Activated B cell treated with CpG ODN at 0.5 μM for 24 hours (primary cell): Measurements from ENCODE around the gene LAMA5. TPM values are rescaled to one million over a fixed set of nuclear protein-coding genes. Genes with fewer than 3 reads are reported as not detected.

Experiments
- ATAC-seq: fragments of 200-7000 bp; cut with Tn5 transposase; one replicate; pipeline ENCODE4 v1.10.0; 2021; ENCODE audit warnings: low read depth, mild to moderate bottlenecking, moderate library complexity
- CTCF ChIA-PET: fragments of 350-600 bp; sonication (Branson Sonifier 250); formaldehyde crosslinking; loops from one replicate; lab custom pipeline; 2021; ENCODE audit warnings: antibody characterized with exemption; lab: Charles Lee
- POLR2A ChIA-PET: fragments of 350-600 bp; sonication (Branson Sonifier 250); formaldehyde crosslinking; loops from one replicate; lab custom pipeline; 2021; ENCODE audit warnings: antibody characterized with exemption; lab: Charles Lee
- DNase-seq: peaks from one replicate; pipeline ENCODE4 v3.0.0; 2022
- H3K27ac Mint-ChIP-seq: one replicate; pipeline ENCODE4 v1.8.0; 2020; ENCODE audit warnings: mixed read lengths
- H3K27me3 Mint-ChIP-seq: one replicate; pipeline ENCODE4 v1.8.0; 2021; ENCODE audit warnings: mixed read lengths
- H3K36me3 Mint-ChIP-seq: one replicate; pipeline ENCODE4 v1.8.0; 2021; ENCODE audit warnings: low read depth, mixed read lengths
- H3K4me1 Mint-ChIP-seq: one replicate; pipeline ENCODE4 v1.8.0; 2021; ENCODE audit warnings: mixed read lengths
- H3K4me3 Mint-ChIP-seq: one replicate; pipeline ENCODE4 v1.8.0; 2020; ENCODE audit warnings: mild to moderate bottlenecking, mixed read lengths
- H3K9me3 Mint-ChIP-seq: one replicate; pipeline ENCODE4 v1.8.0; 2020; ENCODE audit warnings: mixed read lengths
- intact Hi-C: fragments of 100-400 bp; cut with micrococcal nuclease; formaldehyde crosslinking; loops from one replicate; pipeline ENCODE4 v1.15.1; 2024
- total RNA-seq: library from RNA; stranded (reverse); gene quantifications from 2 replicates; pipeline ENCODE4 v1.2.3, GENCODE V29; 2022
- TF ChIP-seq, protein P1 (sequence below): fragments of 200-600 bp; IDR thresholded peaks from one replicate; pipeline ENCODE4 v1.8.0; 2022; ENCODE audit warnings: antibody characterized with exemption, mild to moderate bottlenecking

The LAMA5 gene
- total RNA-seq, 1 donor from 2014 or later = 24.8 TPM

DNA sequence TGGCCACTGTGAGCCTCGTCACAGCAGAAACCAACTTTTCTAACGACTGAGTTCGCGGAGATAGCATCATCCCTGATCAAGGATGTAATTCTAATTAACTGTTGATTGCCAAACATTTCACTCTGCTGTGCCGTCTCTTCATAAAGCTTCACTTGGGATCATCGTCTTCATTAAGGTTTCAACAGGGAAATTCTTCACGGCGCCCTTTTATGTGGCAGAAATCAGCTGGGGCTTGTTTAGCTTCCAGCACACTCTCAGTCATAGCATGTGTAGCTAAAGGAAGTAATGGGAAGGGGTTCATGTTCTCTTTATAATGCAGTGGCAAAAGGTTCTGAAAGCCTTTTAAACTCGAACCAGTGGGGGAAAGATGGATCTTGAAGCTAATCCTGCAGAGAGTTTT is 73.2 kb downstream of the LAMA5 start:
- ATAC-seq (no peak), DNase-seq (no peak)
- Mint-ChIP-seq H3K9me3 (no peaks in the 10 kb centered on the region), H3K4me1 (peaks cover 41% of the 10 kb centered on the region), H3K36me3 (peaks cover 50% of the 10 kb centered on the region), H3K4me3 (no peak overlapping the region), H3K27ac (peak overlapping the region; percentile 27), H3K27me3 (no peaks in the 10 kb centered on the region)
- CTCF ChIA-PET = no interaction called here
- intact Hi-C loops = loop anchor here (2.0 kb wide), 1 partner anchor 279 kb away; no protein-coding TSS in a partner anchor
- TF ChIP-seq, protein P1, sequence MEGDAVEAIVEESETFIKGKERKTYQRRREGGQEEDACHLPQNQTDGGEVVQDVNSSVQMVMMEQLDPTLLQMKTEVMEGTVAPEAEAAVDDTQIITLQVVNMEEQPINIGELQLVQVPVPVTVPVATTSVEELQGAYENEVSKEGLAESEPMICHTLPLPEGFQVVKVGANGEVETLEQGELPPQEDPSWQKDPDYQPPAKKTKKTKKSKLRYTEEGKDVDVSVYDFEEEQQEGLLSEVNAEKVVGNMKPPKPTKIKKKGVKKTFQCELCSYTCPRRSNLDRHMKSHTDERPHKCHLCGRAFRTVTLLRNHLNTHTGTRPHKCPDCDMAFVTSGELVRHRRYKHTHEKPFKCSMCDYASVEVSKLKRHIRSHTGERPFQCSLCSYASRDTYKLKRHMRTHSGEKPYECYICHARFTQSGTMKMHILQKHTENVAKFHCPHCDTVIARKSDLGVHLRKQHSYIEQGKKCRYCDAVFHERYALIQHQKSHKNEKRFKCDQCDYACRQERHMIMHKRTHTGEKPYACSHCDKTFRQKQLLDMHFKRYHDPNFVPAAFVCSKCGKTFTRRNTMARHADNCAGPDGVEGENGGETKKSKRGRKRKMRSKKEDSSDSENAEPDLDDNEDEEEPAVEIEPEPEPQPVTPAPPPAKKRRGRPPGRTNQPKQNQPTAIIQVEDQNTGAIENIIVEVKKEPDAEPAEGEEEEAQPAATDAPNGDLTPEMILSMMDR = no peak
- POLR2A ChIA-PET = no interaction called here

DNA sequence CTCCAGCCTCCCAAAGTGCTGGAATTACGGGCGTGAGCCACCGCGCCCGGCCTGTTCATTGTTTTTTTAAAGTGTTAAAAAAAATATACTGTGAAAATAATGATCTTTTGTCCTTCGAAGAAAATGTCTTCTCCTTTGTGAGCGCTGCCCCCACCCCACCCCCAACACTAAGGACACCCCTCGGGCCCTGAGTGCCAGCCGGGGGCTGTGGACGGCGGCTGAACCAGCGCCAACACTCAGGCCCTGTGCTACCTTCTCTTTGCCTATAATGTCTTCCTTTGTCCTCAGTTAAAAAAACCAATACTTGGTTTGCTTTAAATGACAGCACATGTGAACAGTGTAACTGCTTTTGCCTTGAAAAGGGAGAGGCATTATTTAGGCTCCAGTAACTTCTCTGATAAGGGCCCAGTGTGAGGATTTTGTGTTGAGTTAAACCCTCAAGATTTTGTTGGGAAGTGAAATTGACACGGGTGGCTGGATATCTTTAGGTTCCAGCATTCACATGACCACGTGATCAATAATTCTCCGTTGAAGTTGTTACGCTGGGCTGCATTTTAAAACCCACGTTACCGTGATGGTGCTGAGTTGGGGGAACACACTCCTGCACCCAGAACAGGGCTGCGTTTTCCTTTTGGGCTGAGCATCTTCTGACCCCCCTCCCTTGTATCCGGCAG is 73.9 kb downstream of the LAMA5 start:
- DNase-seq (no peak), ATAC-seq (no peak)
- Mint-ChIP-seq H3K27me3 (no peaks in the 10 kb centered on the region), H3K4me1 (peaks cover 41% of the 10 kb centered on the region), H3K27ac (peak overlapping the region; percentile 27), H3K9me3 (no peaks in the 10 kb centered on the region), H3K36me3 (peaks cover 54% of the 10 kb centered on the region), H3K4me3 (no peak overlapping the region)
- POLR2A ChIA-PET = no interaction called here
- CTCF ChIA-PET = no interaction called here
- intact Hi-C loops = no loop called here
- TF ChIP-seq, protein P1 = no peak

DNA sequence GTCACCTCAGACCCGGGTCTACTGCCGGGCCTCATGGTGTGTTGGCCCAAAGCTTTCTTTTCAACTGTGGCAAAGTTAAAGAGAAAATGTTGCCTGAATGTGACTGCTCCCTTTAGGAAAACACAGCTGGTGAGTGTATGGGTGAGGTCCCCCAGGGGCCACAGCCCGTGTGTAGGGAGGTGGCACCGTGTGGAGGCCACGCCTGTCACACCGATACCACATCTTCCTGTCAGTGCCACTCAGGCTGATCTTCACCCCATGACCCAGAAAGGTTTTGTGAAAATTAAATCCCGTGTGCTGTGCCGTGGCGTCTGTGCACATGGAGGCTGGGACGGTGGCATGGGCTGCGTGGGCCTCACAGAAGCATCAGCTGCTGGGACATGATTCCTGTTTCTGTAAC is 75.0 kb downstream of the LAMA5 start:
- Mint-ChIP-seq H3K27me3 (no peaks in the 10 kb centered on the region), H3K27ac (peak overlapping the region; percentile 65), H3K36me3 (peaks cover 62% of the 10 kb centered on the region), H3K4me3 (peak overlapping the region; percentile 7), H3K4me1 (peaks cover 41% of the 10 kb centered on the region), H3K9me3 (no peaks in the 10 kb centered on the region)
- intact Hi-C loops = no loop called here
- peak; percentile 73 for ATAC-seq
- no peak for DNase-seq
- POLR2A ChIA-PET = no interaction called here
- CTCF ChIA-PET = no interaction called here
- TF ChIP-seq, protein P1 = no peak

DNA sequence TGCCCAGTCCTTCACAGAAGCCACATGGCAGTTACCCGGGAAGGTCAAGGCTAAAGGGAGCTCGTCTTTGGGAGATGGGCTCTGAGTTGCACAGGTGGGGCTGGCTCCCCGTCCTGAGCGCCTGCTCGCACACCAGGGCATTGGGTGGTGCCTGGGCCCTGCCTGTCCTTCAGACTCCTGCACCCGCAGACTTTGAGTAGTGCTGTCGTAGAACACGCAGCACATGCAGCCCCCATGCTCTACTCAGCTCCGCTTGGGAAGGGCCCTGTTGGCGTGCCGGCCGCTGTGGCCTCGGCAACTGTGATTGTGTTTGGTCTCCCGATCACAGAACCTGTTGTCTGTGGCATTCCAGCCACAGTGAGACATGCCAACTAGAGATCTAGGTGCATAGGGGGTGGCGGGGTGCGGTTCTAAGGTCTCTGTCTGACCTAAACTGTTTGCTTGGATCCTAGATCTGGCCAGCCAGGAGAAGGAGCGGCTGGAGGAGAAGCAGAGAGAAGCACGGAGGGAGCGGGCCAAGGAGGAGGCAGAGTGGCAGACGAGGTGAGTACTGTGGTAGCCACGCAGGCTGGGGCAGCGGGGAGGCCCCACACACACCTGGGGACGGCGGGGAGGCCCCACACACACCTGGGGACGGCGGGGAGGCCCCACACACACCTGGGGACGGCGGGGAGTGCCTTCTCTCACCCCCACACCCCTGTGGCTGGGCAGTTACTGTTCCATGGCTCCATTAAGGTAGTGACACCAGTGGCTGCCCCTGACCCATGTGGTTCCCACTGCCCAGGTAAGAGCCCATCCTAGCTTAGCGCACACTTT is 75.7 kb downstream of the LAMA5 start:
- H3K9me3 Mint-ChIP-seq = no peaks in the 10 kb centered on the region
- DNase-seq = no peak
- POLR2A ChIA-PET = no interaction called here
- intact Hi-C loops = no loop called here
- no peak for ATAC-seq
- peaks cover 38% of the 10 kb centered on the region for H3K4me1 Mint-ChIP-seq
- no peaks in the 10 kb centered on the region for H3K27me3 Mint-ChIP-seq
- no peak overlapping the region for H3K4me3 Mint-ChIP-seq
- CTCF ChIA-PET = no interaction called here
- peaks cover 64% of the 10 kb centered on the region for H3K36me3 Mint-ChIP-seq
- TF ChIP-seq, protein P1 = no peak
- H3K27ac Mint-ChIP-seq = no peak overlapping the region

DNA sequence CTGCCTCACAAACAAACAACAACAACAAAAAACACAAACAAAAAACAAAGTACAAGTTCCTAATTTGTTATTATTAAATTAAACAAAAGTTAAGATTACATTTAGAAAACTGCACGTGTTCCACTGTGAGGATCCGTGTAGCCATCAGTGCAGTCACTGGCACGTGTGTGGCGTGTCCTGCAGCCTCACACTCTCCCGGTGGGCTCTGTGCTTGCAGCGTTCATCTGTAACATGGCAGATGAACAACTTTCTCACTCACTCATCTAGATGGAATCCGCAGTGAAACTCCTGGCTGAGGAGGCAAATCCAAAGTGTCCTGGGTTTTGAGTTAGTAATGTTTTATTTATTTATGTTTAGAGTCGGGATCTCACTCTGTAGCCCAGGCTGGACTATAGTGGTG is 77.2 kb downstream of the LAMA5 start:
- DNase-seq (no peak), ATAC-seq (no peak)
- Mint-ChIP-seq H3K4me1 (peaks cover 31% of the 10 kb centered on the region), H3K4me3 (no peak overlapping the region), H3K27ac (no peak overlapping the region), H3K27me3 (no peaks in the 10 kb centered on the region), H3K9me3 (no peaks in the 10 kb centered on the region), H3K36me3 (peaks cover 64% of the 10 kb centered on the region)
- ChIA-PET CTCF (no interaction called here), POLR2A (interaction anchor here (0.6 kb wide), 1 partner anchor 55 kb away, joined by 6 read pairs; no protein-coding TSS in a partner anchor)
- TF ChIP-seq, protein P1 = no peak
- intact Hi-C loops = no loop called here
